ENCODE measurements around the gene VANGL2.

Gene VANGL2

DNA sequence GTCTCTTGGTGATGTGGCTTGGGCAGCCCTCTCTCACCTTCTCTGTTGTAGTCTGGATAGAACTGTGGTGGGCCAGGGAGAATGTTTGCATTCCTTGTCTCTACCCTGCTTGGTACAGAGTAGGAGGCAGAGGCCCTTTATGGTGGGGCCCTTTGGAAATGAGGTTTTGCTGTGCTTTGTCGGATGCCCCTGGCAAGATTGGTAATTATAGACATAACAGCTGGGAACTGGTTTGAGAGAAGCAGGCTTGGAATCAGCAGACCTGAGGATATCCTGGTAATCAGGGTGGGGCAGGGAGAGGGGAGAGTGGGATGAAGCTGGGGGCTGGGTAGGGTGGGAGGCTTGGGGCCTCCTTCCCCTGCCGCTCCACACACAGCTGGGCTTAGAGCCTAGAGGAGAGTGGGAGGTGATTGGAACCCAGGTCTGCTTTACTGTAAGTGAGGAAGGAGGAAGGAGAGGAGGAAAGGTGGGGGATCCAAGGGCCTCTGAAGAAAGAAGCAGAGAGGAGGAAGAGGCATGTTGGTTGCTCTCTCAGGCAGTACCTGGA lies 5.0 kb downstream of the VANGL2 start:
- no peak for TF ChIP-seq POLR2AphosphoS5 (IDR thresholded peaks at IDR 0.05; ENCODE audit: low read depth, low read length)
- TF ChIP-seq SIN3A (IDR thresholded peaks at IDR 0.05; ENCODE audit: borderline replicate concordance, insufficient read depth, low read length) = no peak
- no peak for TF ChIP-seq FOXP2 (optimal IDR thresholded peaks at IDR 0.05; ENCODE audit: borderline replicate concordance, extremely low read depth, extremely low read length, insufficient read depth)
- no peak for TF ChIP-seq TAF1 (IDR thresholded peaks at IDR 0.05; ENCODE audit: borderline replicate concordance, insufficient read depth, low read length)
- no peak for TF ChIP-seq REST (IDR thresholded peaks at IDR 0.05; ENCODE audit: insufficient read depth in 1 of 2, low read depth in 2 of 2, low read length in 2 of 2)

GRCh38 chr1:160406131-160406968 lies 6.0 kb downstream of the VANGL2 start:
- no peak for TF ChIP-seq POLR2AphosphoS5 (IDR thresholded peaks at IDR 0.05; ENCODE audit: low read depth, low read length)
- TF ChIP-seq FOXP2 (optimal IDR thresholded peaks at IDR 0.05; ENCODE audit: borderline replicate concordance, extremely low read depth, extremely low read length, insufficient read depth) = no peak
- TF ChIP-seq REST (IDR thresholded peaks at IDR 0.05; ENCODE audit: insufficient read depth in 1 of 2, low read depth in 2 of 2, low read length in 2 of 2) = no peak
- TF ChIP-seq TAF1 (IDR thresholded peaks at IDR 0.05; ENCODE audit: borderline replicate concordance, insufficient read depth, low read length) = no peak
- no peak for TF ChIP-seq SIN3A (IDR thresholded peaks at IDR 0.05; ENCODE audit: borderline replicate concordance, insufficient read depth, low read length)

DNA sequence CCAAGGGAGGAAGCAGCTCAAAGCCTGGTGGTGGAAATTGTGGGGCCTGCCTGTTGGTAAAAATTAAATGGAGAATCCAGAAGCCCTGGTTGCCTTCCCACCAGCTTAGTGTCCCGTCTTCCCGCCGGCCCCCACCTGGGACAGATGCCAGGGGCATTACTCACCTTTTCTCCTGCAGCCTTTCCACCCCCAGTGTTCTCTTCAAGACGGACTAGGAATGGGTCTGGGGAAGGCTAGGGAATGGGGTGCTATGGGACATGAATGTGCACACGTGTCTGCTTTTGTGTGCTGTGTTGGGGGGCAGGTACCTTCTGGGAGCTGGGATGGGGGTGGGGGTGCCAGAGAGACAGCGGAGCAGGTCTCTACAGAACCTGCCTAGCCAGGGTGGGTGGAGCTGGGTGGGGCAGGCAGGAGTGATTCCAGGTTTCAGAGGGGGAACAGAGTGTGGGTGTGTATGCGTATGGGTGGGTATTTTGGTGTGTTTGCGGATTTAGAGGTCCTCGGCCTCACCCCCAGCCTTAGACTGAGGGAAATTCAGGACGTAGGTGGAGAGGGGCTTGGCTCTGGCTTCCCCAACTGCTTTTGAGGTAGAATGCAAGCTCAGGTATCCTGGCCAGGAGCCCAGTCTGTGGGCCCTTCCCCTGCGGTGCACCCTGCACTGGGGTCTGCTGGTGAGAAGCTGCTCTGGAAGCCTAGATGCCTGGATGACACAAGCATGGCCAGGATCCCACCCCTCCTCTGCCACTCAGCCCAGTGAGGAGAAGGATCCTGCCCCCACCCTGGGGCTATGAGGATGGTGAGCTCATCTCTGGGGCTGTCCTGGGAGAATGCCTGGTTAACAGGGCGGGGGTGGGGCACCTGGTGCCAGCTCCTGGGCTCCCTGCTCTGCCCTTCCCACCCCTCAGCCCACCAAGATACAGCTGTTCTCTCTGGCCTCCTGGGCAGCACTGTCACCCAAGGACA lies 7.8 kb downstream of the VANGL2 start:
- TF ChIP-seq POLR2AphosphoS5 (IDR thresholded peaks at IDR 0.05; ENCODE audit: low read depth, low read length) = no peak

DNA sequence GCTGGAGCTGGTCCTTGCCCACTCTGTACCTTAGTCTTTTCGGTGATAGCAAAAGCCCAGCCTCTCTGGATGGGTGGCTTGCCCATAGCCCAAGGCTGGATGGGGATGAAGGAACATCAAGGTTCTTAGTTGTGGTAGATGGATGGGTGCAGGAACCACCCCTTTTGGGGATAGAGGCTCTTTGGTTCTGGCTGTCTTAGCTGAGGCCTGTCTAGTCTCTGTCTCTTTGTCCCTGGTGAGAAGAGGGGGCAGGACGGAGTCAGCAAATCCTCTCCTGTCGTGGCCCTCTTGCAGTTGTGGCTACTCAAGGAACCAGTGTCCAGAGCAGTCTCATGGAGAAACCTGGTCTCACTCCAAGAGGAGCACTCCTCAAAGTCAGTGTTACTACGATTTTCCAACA lies 8.5 kb downstream of the VANGL2 start:
- no peak for TF ChIP-seq POLR2AphosphoS5 (IDR thresholded peaks at IDR 0.05; ENCODE audit: low read depth, low read length)
- TF ChIP-seq SIN3A (IDR thresholded peaks at IDR 0.05; ENCODE audit: borderline replicate concordance, insufficient read depth, low read length) = no peak
- no peak for TF ChIP-seq REST (IDR thresholded peaks at IDR 0.05; ENCODE audit: insufficient read depth in 1 of 2, low read depth in 2 of 2, low read length in 2 of 2)
- no peak for TF ChIP-seq FOXP2 (optimal IDR thresholded peaks at IDR 0.05; ENCODE audit: borderline replicate concordance, extremely low read depth, extremely low read length, insufficient read depth)
- TF ChIP-seq TAF1 (IDR thresholded peaks at IDR 0.05; ENCODE audit: borderline replicate concordance, insufficient read depth, low read length) = no peak

GRCh38 chr1:160409486-160409885 lies 9.1 kb downstream of the VANGL2 start:
- TF ChIP-seq FOXP2 (optimal IDR thresholded peaks at IDR 0.05; ENCODE audit: borderline replicate concordance, extremely low read depth, extremely low read length, insufficient read depth) (no peak), TAF1 (IDR thresholded peaks at IDR 0.05; ENCODE audit: borderline replicate concordance, insufficient read depth, low read length) (no peak), SIN3A (IDR thresholded peaks at IDR 0.05; ENCODE audit: borderline replicate concordance, insufficient read depth, low read length) (no peak), REST (IDR thresholded peaks at IDR 0.05; ENCODE audit: insufficient read depth in 1 of 2, low read depth in 2 of 2, low read length in 2 of 2) (no peak), POLR2AphosphoS5 (IDR thresholded peaks at IDR 0.05; ENCODE audit: low read depth, low read length) (no peak)
